A673 (cell line): ENCODE measurements around the gene HS1BP3. TPM values are rescaled to one million over a fixed set of nuclear protein-coding genes. Genes with fewer than 3 reads are reported as not detected.
A peak's percentile ranks its signal among the peaks of the same experiment; 100 is the strongest.

Source experiments
- BruUV-seq: library from RNA; stranded (reverse); fragments of 400-500 nt; replicated peaks from 2 replicates; lab custom pipeline; 2021; lab: Mats Ljungman, UMichigan
- CTCF ChIA-PET: fragments of 300-600 bp; sonication (Branson Sonifier 250); formaldehyde crosslinking; loops from one replicate; lab custom pipeline; 2022; ENCODE audit warnings: antibody characterized with exemption; lab: Charles Lee
- POLR2A ChIA-PET: fragments of 300-600 bp; sonication (Branson Sonifier 250); formaldehyde crosslinking; loops from one replicate; lab custom pipeline; 2022; ENCODE audit warnings: antibody characterized with exemption; ENCODE audit not compliant: low non-redundant PET; lab: Charles Lee
- DNase-seq: peaks from one replicate; pipeline ENCODE4 v3.0.0-alpha.2; 2015; ENCODE audit warnings: low spot score
- H3K27ac ChIP-seq: fragments of 200-600 bp; sonication (generic); 2 replicates; pipeline ENCODE4 v1.5.1; 2016; ENCODE audit warnings: mixed run types, low read depth, mild to moderate bottlenecking, mixed read lengths, antibody characterized with exemption, low read length; ENCODE audit not compliant: poor library complexity, severe bottlenecking
- H3K27me3 ChIP-seq: fragments of 200-600 bp; sonication (generic); replicated peaks from 2 replicates; pipeline ENCODE4 v1.6.1; 2017; ENCODE audit warnings: mixed run types, low read depth, mild to moderate bottlenecking, mixed read lengths, antibody characterized with exemption, low read length; ENCODE audit not compliant: insufficient read depth, poor library complexity
- H3K36me3 ChIP-seq: fragments of 200-600 bp; sonication (generic); 2 replicates; pipeline ENCODE4 v1.6.1; 2016; ENCODE audit warnings: mixed run types, mild to moderate bottlenecking, mixed read lengths, antibody characterized with exemption, low read length; ENCODE audit not compliant: insufficient read depth, poor library complexity, severe bottlenecking
- H3K4me1 ChIP-seq: fragments of 200-600 bp; sonication (generic); 2 replicates; pipeline ENCODE4 v1.6.1; 2017; ENCODE audit warnings: mixed run types, mild to moderate bottlenecking, mixed read lengths, antibody characterized with exemption, low read length; ENCODE audit not compliant: insufficient read depth, poor library complexity, severe bottlenecking
- H3K4me3 ChIP-seq: fragments of 200-600 bp; sonication (generic); 2 replicates; pipeline ENCODE4 v1.5.1; 2016; ENCODE audit warnings: low read depth, mixed run types, mild to moderate bottlenecking, mixed read lengths, low read length; ENCODE audit not compliant: poor library complexity, severe bottlenecking
- H3K9me3 ChIP-seq: fragments of 200-600 bp; sonication (generic); 2 replicates; pipeline ENCODE4 v1.6.1; 2016; ENCODE audit warnings: mixed run types, low read depth, mild to moderate bottlenecking, mixed read lengths, antibody characterized with exemption, low read length; ENCODE audit not compliant: poor library complexity, severe bottlenecking
- CTCF ChIP-seq: fragments of 300-800, 200-600 bp; sonication (generic); conservative IDR thresholded peaks from 2 replicates; pipeline ENCODE4 v1.5.1; 2017; ENCODE audit warnings: low read depth, mild to moderate bottlenecking, antibody characterized with exemption, low read length, moderate library complexity, mixed read lengths
- EZH2 ChIP-seq: fragments of 200-600 bp; sonication (generic); IDR thresholded peaks from 2 replicates; pipeline ENCODE4 v1.6.1; 2017; ENCODE audit warnings: borderline replicate concordance, low read depth, mild to moderate bottlenecking, mixed read lengths, antibody characterized with exemption, low read length; ENCODE audit not compliant: poor library complexity, severe bottlenecking
- intact Hi-C: fragments of 100-400 bp; cut with micrococcal nuclease; formaldehyde crosslinking; loops from one replicate; pipeline ENCODE4 v1.10.0; 2022; ENCODE audit not compliant: unreplicated experiment
- total RNA-seq: library from RNA; stranded (reverse); gene quantifications from 2 replicates; pipeline ENCODE4 v1.2.3, GENCODE V29; 2021

HS1BP3 gene
- total RNA-seq, 1 experiment from 2014 or later = 12.6 TPM

GRCh38 chr2:20668451-20668850 is 17.6 kb upstream of the HS1BP3 start:
- POLR2A ChIA-PET = no interaction called here
- Histone ChIP-seq H3K27me3 (peaks cover 96% of the 10 kb centered on the region), H3K9me3 (no peaks in the 10 kb centered on the region), H3K4me1 (peaks cover 6% of the 10 kb centered on the region), H3K36me3 (no peaks in the 10 kb centered on the region), H3K4me3 (no peak overlapping the region), H3K27ac (no peak overlapping the region)
- CTCF ChIA-PET = no interaction called here
- TF ChIP-seq CTCF (no peak), EZH2 (no peak)
- intact Hi-C loops = no loop called here
- DNase-seq = no peak
- no TSS peak for BruUV-seq

- no peaks in the 10 kb centered on the region for H3K9me3 ChIP-seq
- POLR2A ChIA-PET = no interaction called here
- no peaks in the 10 kb centered on the region for H3K36me3 ChIP-seq
- BruUV-seq = no TSS peak
- peaks cover 6% of the 10 kb centered on the region for H3K4me1 ChIP-seq
- TF ChIP-seq EZH2 = peak; percentile 48
- TF ChIP-seq CTCF = no peak
- DNase-seq = no peak
- H3K27me3 ChIP-seq = peaks cover 96% of the 10 kb centered on the region
- intact Hi-C loops = no loop called here
- no peak overlapping the region for H3K4me3 ChIP-seq
- CTCF ChIA-PET = interaction anchor here (0.6 kb wide), 1 partner anchor 26 kb away, joined by 3 read pairs; no protein-coding TSS in a partner anchor
- H3K27ac ChIP-seq = no peak overlapping the region
These were observed 16.9 kb upstream of the HS1BP3 start for GRCh38 chr2:20667531-20668401.

DNA sequence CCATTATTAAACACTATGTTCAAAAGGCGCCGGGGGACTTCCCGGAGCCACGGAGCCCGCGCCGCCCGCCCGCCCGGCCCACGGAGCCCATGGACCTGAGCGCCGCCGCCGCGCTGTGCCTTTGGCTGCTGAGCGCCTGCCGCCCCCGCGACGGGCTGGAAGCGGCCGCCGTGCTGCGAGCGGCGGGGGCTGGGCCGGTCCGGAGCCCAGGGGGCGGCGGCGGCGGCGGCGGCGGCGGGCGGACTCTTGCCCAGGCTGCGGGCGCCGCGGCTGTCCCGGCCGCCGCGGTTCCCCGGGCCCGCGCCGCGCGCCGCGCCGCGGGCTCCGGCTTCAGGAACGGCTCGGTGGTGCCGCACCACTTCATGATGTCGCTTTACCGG is 16.2 kb upstream of the HS1BP3 start:
- Histone ChIP-seq H3K27me3 (peaks cover 96% of the 10 kb centered on the region), H3K36me3 (no peaks in the 10 kb centered on the region), H3K27ac (no peak overlapping the region), H3K4me1 (peaks cover 6% of the 10 kb centered on the region), H3K9me3 (no peaks in the 10 kb centered on the region), H3K4me3 (no peak overlapping the region)
- ChIA-PET CTCF (interaction anchor here (0.6 kb wide), 2 partner anchors 27 to 269 kb away, joined by 3 read pairs; no protein-coding TSS in a partner anchor), POLR2A (no interaction called here)
- no peak for DNase-seq
- BruUV-seq = no TSS peak
- intact Hi-C loops = no loop called here
- TF ChIP-seq CTCF (no peak), EZH2 (no peak)
